ENCODE measurements around the gene CAMTA1. TPM values are rescaled to one million over a fixed set of nuclear protein-coding genes. Genes with fewer than 3 reads are reported as not detected.

CAMTA1 gene
- total RNA-seq, 1 experiment from 2014 or later = 50.3 TPM

- no peaks in the 10 kb centered on the region for H3K36me3 Mint-ChIP-seq (ENCODE audit: insufficient read depth, unreplicated experiment)
- BruUV-seq (replicated peaks) = no TSS peak
Measured at GRCh38 chr1:7285856-7286454, 500.7 kb downstream of the CAMTA1 start.

GRCh38 chr1:7287013-7287412, 501.8 kb downstream of the CAMTA1 start:
- H3K4me3 Mint-ChIP-seq (ENCODE audit: low read depth, unreplicated experiment) = no peak overlapping the region
- H3K27me3 Mint-ChIP-seq (ENCODE audit: unreplicated experiment) = no peaks in the 10 kb centered on the region
- intact Hi-C loops (cut with micrococcal nuclease; ENCODE audit: unreplicated experiment) = no loop called here
- no peak overlapping the region for H3K27ac Mint-ChIP-seq (ENCODE audit: unreplicated experiment)
- H3K36me3 Mint-ChIP-seq (ENCODE audit: insufficient read depth, unreplicated experiment) = no peaks in the 10 kb centered on the region
- DNase-seq = no peak
- H3K4me1 Mint-ChIP-seq (ENCODE audit: low read depth, unreplicated experiment) = no peaks in the 10 kb centered on the region
- CTCF ChIA-PET = no interaction called here
- TF ChIP-seq CTCF (IDR thresholded peaks at IDR 0.05; ENCODE audit: unreplicated experiment) = no peak
- no TSS peak for BruUV-seq (replicated peaks)
- H3K9me3 Mint-ChIP-seq (ENCODE audit: low read depth, unreplicated experiment) = peaks cover 2% of the 10 kb centered on the region

More at GRCh38 chr1:7285856-7286454, 500.7 kb downstream of the CAMTA1 start:
- Mint-ChIP-seq H3K9me3 (ENCODE audit: low read depth, unreplicated experiment) (peaks cover 2% of the 10 kb centered on the region), H3K4me1 (ENCODE audit: low read depth, unreplicated experiment) (no peaks in the 10 kb centered on the region), H3K27ac (ENCODE audit: unreplicated experiment) (no peak overlapping the region), H3K27me3 (ENCODE audit: unreplicated experiment) (no peaks in the 10 kb centered on the region), H3K4me3 (ENCODE audit: low read depth, unreplicated experiment) (no peak overlapping the region)
- CTCF ChIA-PET = no interaction called here
- intact Hi-C loops (cut with micrococcal nuclease; ENCODE audit: unreplicated experiment) = no loop called here
- DNase-seq = no peak
- TF ChIP-seq CTCF (IDR thresholded peaks at IDR 0.05; ENCODE audit: unreplicated experiment) = no peak

GRCh38 chr1:7288992-7289391, 503.7 kb downstream of the CAMTA1 start:
- intact Hi-C loops (cut with micrococcal nuclease; ENCODE audit: unreplicated experiment) = no loop called here
- CTCF ChIA-PET = no interaction called here
- no peak overlapping the region for H3K27ac Mint-ChIP-seq (ENCODE audit: unreplicated experiment)
- no peak for DNase-seq
- H3K27me3 Mint-ChIP-seq (ENCODE audit: unreplicated experiment) = no peaks in the 10 kb centered on the region
- H3K36me3 Mint-ChIP-seq (ENCODE audit: insufficient read depth, unreplicated experiment) = no peaks in the 10 kb centered on the region
- no TSS peak for BruUV-seq (replicated peaks)
- H3K4me1 Mint-ChIP-seq (ENCODE audit: low read depth, unreplicated experiment) = no peaks in the 10 kb centered on the region
- H3K4me3 Mint-ChIP-seq (ENCODE audit: low read depth, unreplicated experiment) = no peak overlapping the region
- peaks cover 2% of the 10 kb centered on the region for H3K9me3 Mint-ChIP-seq (ENCODE audit: low read depth, unreplicated experiment)
- no peak for TF ChIP-seq CTCF (IDR thresholded peaks at IDR 0.05; ENCODE audit: unreplicated experiment)

- TF ChIP-seq CTCF (IDR thresholded peaks at IDR 0.05; ENCODE audit: unreplicated experiment) = no peak
- intact Hi-C loops (cut with micrococcal nuclease; ENCODE audit: unreplicated experiment) = no loop called here
- BruUV-seq (replicated peaks) = no TSS peak
- DNase-seq = no peak
- no peak overlapping the region for H3K4me3 Mint-ChIP-seq (ENCODE audit: low read depth, unreplicated experiment)
- H3K27ac Mint-ChIP-seq (ENCODE audit: unreplicated experiment) = no peak overlapping the region
- peaks cover 2% of the 10 kb centered on the region for H3K9me3 Mint-ChIP-seq (ENCODE audit: low read depth, unreplicated experiment)
- CTCF ChIA-PET = no interaction called here
- H3K4me1 Mint-ChIP-seq (ENCODE audit: low read depth, unreplicated experiment) = no peaks in the 10 kb centered on the region
- H3K27me3 Mint-ChIP-seq (ENCODE audit: unreplicated experiment) = no peaks in the 10 kb centered on the region
- H3K36me3 Mint-ChIP-seq (ENCODE audit: insufficient read depth, unreplicated experiment) = no peaks in the 10 kb centered on the region
Measured at GRCh38 chr1:7289694-7290093, 504.4 kb downstream of the CAMTA1 start.
